Loucy (cell line): ENCODE measurements around the gene CLK2.

Experiments used
- CTCF ChIP-seq: fragments of 200-600 bp; sonication (generic); conservative IDR thresholded peaks from 2 replicates; pipeline ENCODE4 v1.5.1; 2014; ENCODE audit warnings: mild to moderate bottlenecking, antibody characterized with exemption, low read length
- EZH2phosphoT487 ChIP-seq: fragments of 200-600 bp; IDR thresholded peaks from 2 replicates; pipeline ENCODE4 v1.6.1; 2018; ENCODE audit warnings: antibody characterized with exemption, mild to moderate bottlenecking, moderate library complexity, borderline replicate concordance

- TF ChIP-seq CTCF (no peak), EZH2phosphoT487 (no peak)
Observed at GRCh38 chr1:155301342-155301841, 28.1 kb upstream of the CLK2 start, which contains the start of gene PKLR.
